Effector memory CD8-positive, alpha-beta T cell (primary cell): ENCODE data around the gene ERCC6L2.

Experiments used
- ATAC-seq: fragments of 150-1000 bp; cut with Tn5 transposase; replicated peaks from 2 replicates; pipeline ENCODE4 v1.10.0; 2021; ENCODE audit warnings: mild to moderate bottlenecking, moderate library complexity
- DNase-seq, 3 experiments: peaks; one replicate each; pipeline ENCODE4 v3.0.0; 2021
- H3K27ac Mint-ChIP-seq, 2 donors: one replicate each; pipeline ENCODE4 v1.8.0; 2022; ENCODE audit warnings: mild to moderate bottlenecking in 2 of 2, mixed read lengths in 2 of 2, moderate library complexity in 2 of 2
- H3K27me3 Mint-ChIP-seq, 2 donors: one replicate each; pipeline ENCODE4 v1.8.0; 2022; ENCODE audit warnings: mixed read lengths in 2 of 2
- H3K36me3 Mint-ChIP-seq: one replicate; pipeline ENCODE4 v1.8.0; 2022; ENCODE audit warnings: mild to moderate bottlenecking, moderate library complexity, mixed read lengths; ENCODE audit not compliant: insufficient read depth
- H3K4me1 Mint-ChIP-seq, 2 donors: one replicate each; pipeline ENCODE4 v1.8.0; 2022; ENCODE audit warnings: low read depth in 2 of 2, mixed read lengths in 2 of 2
- H3K4me3 Mint-ChIP-seq, 2 donors: one replicate each; pipeline ENCODE4 v1.8.0; 2022; ENCODE audit warnings: mild to moderate bottlenecking in 2 of 2, mixed read lengths in 2 of 2, moderate library complexity in 2 of 2
- H3K9me3 Mint-ChIP-seq, 2 donors: one replicate each; pipeline ENCODE4 v1.8.0; 2022; ENCODE audit warnings: mixed read lengths in 2 of 2

ERCC6L2 gene

DNA sequence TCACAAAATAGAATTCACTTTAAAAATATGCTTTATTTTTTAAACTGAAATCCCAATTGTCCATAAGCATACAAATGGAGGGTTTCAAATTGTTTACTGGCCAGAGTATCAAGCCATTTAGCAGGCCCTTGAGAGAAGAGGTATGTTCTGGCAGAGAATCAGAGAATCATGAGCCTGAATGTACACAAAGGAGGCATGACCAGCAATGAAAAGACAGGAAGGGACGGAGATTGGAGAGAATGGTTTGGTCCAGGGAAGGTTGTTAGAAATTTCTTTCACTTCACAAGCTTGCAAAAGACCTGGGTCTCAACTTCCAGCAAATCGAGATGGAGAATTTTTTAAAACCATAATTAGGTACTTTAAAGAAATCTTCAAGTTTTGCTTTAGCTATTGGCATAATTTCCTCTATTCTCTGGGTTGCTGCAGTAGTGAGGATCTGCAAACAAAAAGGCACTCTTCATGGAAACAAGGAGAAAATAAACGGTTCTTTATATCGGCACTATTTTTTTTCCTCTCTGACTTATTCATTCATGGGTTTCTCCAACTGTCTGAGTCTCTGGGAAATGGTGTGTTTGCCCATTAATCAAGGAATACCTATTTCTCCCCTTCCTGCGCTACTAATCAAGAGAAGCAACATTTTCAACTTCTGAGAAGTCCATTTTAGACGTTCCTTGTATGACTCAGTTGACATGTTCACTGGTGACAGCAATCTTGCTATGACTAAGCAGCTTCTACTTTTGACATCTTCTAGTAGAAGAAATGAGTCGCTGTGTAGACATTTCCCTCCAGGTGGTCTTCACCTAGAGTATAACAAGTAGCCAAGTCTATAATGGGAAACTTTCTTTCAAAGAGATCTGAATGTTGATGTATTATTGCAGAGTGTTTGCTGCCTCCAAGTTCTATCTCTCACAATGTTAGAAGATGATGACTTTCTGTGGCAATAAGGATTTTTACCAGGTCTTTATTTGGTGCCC, 23.1 kb upstream of the ERCC6L2 start:
- Mint-ChIP-seq H3K27me3 (no peaks in the 10 kb centered on the region), H3K4me3 (no peak overlapping the region), H3K36me3 (no peaks in the 10 kb centered on the region), H3K4me1 (peaks cover 3 to 5% of the 10 kb centered on the region in 2 donors), H3K27ac (no peak overlapping the region), H3K9me3 (no peaks in the 10 kb centered on the region)
- DNase-seq (no peak), ATAC-seq (no peak)

- ATAC-seq (no peak), DNase-seq (no peak)
- Mint-ChIP-seq H3K36me3 (no peaks in the 10 kb centered on the region), H3K27me3 (no peaks in the 10 kb centered on the region), H3K4me1 (no peaks in the 10 kb centered on the region), H3K27ac (no peak overlapping the region), H3K9me3 (no peaks in the 10 kb centered on the region), H3K4me3 (no peak overlapping the region)
Measured at GRCh38 chr9:95854386-95855020, 21.0 kb upstream of the ERCC6L2 start.

GRCh38 chr9:95855961-95856360, 19.5 kb upstream of the ERCC6L2 start:
- no peaks in the 10 kb centered on the region for H3K9me3 Mint-ChIP-seq
- no peaks in the 10 kb centered on the region for H3K4me1 Mint-ChIP-seq
- no peak overlapping the region for H3K4me3 Mint-ChIP-seq
- no peak for DNase-seq
- no peaks in the 10 kb centered on the region for H3K36me3 Mint-ChIP-seq
- no peaks in the 10 kb centered on the region for H3K27me3 Mint-ChIP-seq
- H3K27ac Mint-ChIP-seq, result no peak overlapping the region
- no peak for ATAC-seq

- Mint-ChIP-seq H3K36me3 (no peaks in the 10 kb centered on the region), H3K4me3 (no peak overlapping the region), H3K9me3 (peaks cover 1 to 4% of the 10 kb centered on the region in 2 donors), H3K27ac (peak overlapping the region in 1 of 2 donors; percentile 50), H3K4me1 (no peaks in the 10 kb centered on the region), H3K27me3 (no peaks in the 10 kb centered on the region)
- ATAC-seq, result no peak
- no peak for DNase-seq
Measured at GRCh38 chr9:95857124-95857523, 18.4 kb upstream of the ERCC6L2 start.

GRCh38 chr9:95857896-95858295, 17.6 kb upstream of the ERCC6L2 start:
- DNase-seq (no peak), ATAC-seq (no peak)
- no peak overlapping the region for H3K4me3 Mint-ChIP-seq
- no peaks in the 10 kb centered on the region for H3K36me3 Mint-ChIP-seq
- peak overlapping the region in 1 of 2 donors; percentile 5 for H3K27ac Mint-ChIP-seq
- H3K27me3 Mint-ChIP-seq, result no peaks in the 10 kb centered on the region
- H3K9me3 Mint-ChIP-seq, result peaks cover 4 to 9% of the 10 kb centered on the region in 2 donors
- no peaks in the 10 kb centered on the region for H3K4me1 Mint-ChIP-seq

- Mint-ChIP-seq H3K27ac (no peak overlapping the region), H3K27me3 (no peaks in the 10 kb centered on the region), H3K36me3 (no peaks in the 10 kb centered on the region), H3K9me3 (peaks cover 9 to 15% of the 10 kb centered on the region in 2 donors), H3K4me1 (no peaks in the 10 kb centered on the region), H3K4me3 (no peak overlapping the region)
- no peak for ATAC-seq
- DNase-seq, result no peak
Measured at GRCh38 chr9:95862343-95862742, 13.1 kb upstream of the ERCC6L2 start.

- Mint-ChIP-seq H3K27me3 (no peaks in the 10 kb centered on the region), H3K36me3 (peaks cover 1% of the 10 kb centered on the region), H3K9me3 (peaks cover 9 to 15% of the 10 kb centered on the region in 2 donors), H3K27ac (no peak overlapping the region), H3K4me3 (no peak overlapping the region), H3K4me1 (no peaks in the 10 kb centered on the region)
- DNase-seq, result no peak
- no peak for ATAC-seq
Measured at GRCh38 chr9:95864852-95865580, 10.5 kb upstream of the ERCC6L2 start.

DNA sequence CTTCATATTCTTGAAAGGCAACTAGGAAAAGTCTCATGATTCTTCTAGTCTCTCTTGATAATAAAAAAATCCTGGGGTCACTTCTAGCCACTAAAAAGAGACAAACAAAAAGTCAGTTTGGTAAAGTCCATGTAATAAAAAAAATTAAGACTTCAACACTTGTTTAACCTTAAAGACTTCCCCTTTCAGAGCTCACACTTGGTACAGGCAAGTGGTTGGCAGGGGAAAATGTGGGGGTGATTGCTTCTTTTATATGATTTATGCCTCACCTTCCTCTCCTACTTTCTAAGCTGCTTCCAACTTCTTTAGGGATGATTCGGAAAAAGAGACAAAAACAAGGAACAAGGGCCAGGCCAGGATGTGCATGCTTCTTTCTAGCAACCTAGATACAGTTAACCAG, 5.1 kb upstream of the ERCC6L2 start:
- Mint-ChIP-seq H3K9me3 (no peaks in the 10 kb centered on the region), H3K36me3 (peaks cover 13% of the 10 kb centered on the region), H3K4me1 (peaks cover 8 to 9% of the 10 kb centered on the region in 2 donors), H3K27ac (no peak overlapping the region), H3K27me3 (no peaks in the 10 kb centered on the region), H3K4me3 (no peak overlapping the region)
- ATAC-seq (no peak), DNase-seq (no peak)

DNA sequence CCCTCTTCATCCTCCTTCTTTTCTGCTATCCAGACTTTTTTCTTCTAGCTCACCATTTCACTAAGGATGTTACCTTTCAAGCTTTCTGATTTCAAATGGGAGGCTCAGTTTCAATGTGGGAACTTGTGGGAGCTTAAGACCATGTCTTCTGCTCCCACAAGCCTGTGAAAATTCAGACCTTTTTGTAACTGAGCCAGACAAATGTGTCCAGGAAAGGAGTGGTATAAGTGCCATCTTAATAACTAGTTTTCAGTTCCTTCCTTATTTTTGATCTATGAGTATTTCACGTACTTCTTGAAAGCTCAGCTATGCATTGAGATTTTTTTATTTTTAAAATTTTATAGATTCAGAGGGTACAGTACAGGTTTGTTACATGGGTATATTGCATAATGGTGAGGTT, 4.6 kb upstream of the ERCC6L2 start:
- H3K4me3 Mint-ChIP-seq, result no peak overlapping the region
- no peak overlapping the region for H3K27ac Mint-ChIP-seq
- peaks cover 8 to 9% of the 10 kb centered on the region in 2 donors for H3K4me1 Mint-ChIP-seq
- no peak for DNase-seq
- no peak for ATAC-seq
- H3K9me3 Mint-ChIP-seq, result no peaks in the 10 kb centered on the region
- H3K36me3 Mint-ChIP-seq, result peaks cover 19% of the 10 kb centered on the region
- H3K27me3 Mint-ChIP-seq, result no peaks in the 10 kb centered on the region

DNA sequence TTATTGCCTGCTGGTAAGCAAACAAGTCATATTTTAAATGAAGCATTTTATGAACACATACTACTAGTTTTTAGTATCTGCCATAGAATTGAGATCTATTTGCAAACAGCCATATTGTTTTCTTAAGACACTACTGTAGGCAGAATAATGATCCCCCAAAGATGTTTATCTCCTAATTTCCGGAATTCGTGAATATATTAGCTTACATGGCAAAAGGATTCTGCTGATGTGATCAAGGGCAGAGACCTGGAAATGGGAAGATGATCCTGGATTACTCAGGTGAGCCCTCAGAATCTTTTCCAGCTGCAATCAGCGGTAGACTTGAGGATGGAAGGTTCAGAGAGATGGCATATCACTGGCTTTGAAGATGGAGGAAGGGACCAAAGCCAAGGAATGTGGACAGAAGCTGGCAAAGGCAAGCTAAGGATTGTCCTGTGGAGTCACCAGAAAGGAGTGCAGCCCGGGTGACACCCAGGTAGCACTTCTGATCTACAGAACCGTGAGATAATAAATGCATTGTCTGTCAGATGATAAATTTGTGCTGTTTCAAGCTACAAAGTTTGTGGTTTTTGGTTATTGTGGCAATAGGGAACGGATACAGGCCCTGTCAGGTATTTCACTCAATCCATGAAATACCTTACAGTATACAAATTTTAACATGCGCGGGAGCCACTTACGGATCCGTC, 1.0 kb upstream of the ERCC6L2 start:
- peaks cover 25% of the 10 kb centered on the region for H3K36me3 Mint-ChIP-seq

GRCh38 chr9:95874989-95875304, 544 bp upstream of the ERCC6L2 start:
- Mint-ChIP-seq H3K4me3 (no peak overlapping the region), H3K4me1 (peaks cover 16 to 18% of the 10 kb centered on the region in 2 donors), H3K36me3 (peaks cover 25% of the 10 kb centered on the region), H3K9me3 (no peaks in the 10 kb centered on the region), H3K27ac (no peak overlapping the region), H3K27me3 (no peaks in the 10 kb centered on the region)
- DNase-seq (peak in 2 of 3 experiments; percentile 51 to 57), ATAC-seq (peak; percentile 47)

More for the DNA sequence above, 1.0 kb upstream of the ERCC6L2 start:
- Mint-ChIP-seq H3K4me1 (peaks cover 16 to 17% of the 10 kb centered on the region in 2 donors), H3K9me3 (no peaks in the 10 kb centered on the region), H3K27me3 (no peaks in the 10 kb centered on the region), H3K27ac (no peak overlapping the region), H3K4me3 (no peak overlapping the region)
- no peak for ATAC-seq
- no peak for DNase-seq

- Mint-ChIP-seq H3K9me3 (no peaks in the 10 kb centered on the region), H3K36me3 (peaks cover 22% of the 10 kb centered on the region), H3K27me3 (no peaks in the 10 kb centered on the region), H3K4me1 (peaks cover 16 to 24% of the 10 kb centered on the region in 2 donors), H3K27ac (no peak overlapping the region), H3K4me3 (no peak overlapping the region)
- no peak for ATAC-seq
- no peak for DNase-seq
Measured at GRCh38 chr9:95876138-95876444, 600 bp downstream of the ERCC6L2 start.

DNA sequence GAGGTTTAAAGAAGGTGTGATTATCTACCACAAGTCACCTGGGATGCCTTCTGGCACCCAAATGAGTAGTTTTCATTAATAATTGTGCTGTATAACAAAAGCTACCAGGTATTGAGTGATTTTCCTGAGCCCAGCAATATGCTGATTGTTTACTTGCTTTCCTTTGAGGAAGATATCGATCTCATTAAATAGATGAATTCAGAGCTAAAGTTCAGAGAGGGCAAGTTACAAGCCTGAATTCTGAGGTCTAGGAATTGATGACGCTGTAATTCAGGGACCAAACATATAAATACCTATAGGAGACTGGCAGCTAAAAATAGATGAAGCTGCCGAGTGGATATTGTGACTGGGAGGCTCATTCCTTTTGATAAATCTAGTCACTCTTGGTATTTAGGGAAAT, 1.1 kb downstream of the ERCC6L2 start:
- Mint-ChIP-seq H3K27ac (no peak overlapping the region), H3K9me3 (no peaks in the 10 kb centered on the region), H3K27me3 (no peaks in the 10 kb centered on the region), H3K4me1 (peaks cover 16 to 24% of the 10 kb centered on the region in 2 donors), H3K4me3 (no peak overlapping the region), H3K36me3 (peaks cover 22% of the 10 kb centered on the region)
- DNase-seq, result no peak
- ATAC-seq, result no peak
